ENCODE data around the gene OTUB1.
"Not testable (repeated sequence)": the region's sequence is repeated elsewhere in the genome, so short reads cannot be mapped to it uniquely, and the experiment has no call there.

Gene OTUB1, protein sequence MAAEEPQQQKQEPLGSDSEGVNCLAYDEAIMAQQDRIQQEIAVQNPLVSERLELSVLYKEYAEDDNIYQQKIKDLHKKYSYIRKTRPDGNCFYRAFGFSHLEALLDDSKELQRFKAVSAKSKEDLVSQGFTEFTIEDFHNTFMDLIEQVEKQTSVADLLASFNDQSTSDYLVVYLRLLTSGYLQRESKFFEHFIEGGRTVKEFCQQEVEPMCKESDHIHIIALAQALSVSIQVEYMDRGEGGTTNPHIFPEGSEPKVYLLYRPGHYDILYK

DNA sequence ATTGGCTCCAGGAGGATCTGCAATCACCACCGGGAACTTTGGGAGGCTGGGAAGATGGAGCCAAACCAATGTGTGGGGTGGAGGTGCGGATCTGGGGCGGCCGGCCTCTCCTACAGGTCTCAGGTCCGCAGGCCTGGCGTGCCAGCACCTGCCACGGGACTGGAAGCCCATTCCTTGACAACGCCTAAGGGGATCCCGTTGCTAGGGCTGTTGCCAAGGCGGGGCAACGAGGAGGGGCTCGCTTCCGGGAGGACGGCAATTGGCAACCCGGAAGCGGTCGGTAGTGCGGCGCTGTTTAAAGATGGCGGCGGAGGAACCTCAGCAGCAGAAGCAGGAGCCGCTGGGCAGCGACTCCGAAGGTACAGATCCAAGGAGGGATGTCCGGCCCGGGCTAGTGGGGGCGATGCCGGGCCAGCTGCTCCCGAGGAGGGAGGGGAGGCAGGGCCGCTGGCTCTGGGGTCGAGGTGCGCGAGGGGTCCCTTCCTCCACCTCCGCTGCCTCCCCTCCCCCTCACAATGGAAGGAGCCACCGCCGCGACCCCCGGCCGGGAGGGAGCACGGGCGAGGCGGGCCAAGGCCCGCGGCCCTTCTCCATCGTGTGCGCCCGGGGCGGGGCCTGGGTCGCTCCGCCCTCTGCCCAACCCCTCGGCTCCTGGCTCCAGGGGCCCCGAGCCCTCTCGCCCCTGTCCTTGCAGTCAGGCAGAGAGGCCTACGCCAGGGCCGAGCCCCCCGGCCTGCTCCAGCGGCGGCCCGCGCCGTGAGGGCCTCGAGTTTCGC, at the start of gene OTUB1:
OTUB1 (plus strand) TSS at position 283 of the 776 bp plus-strand sequence; CDS start at position 302, 19 bp downstream.
- DNase-seq = peak; percentile 90

DNA sequence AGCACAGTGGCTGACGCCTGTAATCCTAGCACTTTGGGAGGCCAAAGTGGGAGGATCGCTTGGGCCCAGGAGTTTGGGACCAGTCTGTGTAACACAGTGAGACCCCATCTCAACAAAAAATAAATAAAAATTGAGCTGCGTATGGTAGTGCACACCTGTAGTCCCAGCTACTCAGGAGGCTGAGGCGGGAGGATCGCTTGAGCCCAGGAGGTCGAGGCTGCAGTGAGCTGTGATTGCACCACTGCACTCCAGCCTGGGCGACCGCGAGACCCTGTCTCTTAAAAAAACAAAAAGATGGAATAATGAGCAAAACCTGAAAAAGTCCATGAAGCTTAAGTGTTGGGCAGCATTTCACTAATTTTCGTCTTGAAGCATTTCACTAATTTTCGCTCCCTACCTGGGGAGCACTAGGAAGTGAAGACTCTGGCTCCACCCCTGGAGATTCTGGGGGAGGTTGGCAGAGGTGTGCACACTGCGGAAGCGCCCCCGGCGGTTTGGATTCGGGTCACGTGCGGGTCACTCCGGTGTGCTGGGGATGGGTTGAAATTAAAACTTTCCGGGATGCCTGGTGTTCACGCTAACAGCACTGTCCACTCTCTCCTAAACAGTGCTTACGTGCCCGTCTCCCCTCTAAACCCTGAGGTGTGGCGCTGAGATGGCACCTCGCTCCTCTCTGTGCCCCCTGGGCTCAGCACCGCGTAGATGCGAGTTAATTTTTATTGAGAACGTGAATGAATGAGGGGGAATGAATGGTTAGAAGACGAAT, 48.3 kb upstream of the OTUB1 start:
- DNase-seq = no peak

DNA sequence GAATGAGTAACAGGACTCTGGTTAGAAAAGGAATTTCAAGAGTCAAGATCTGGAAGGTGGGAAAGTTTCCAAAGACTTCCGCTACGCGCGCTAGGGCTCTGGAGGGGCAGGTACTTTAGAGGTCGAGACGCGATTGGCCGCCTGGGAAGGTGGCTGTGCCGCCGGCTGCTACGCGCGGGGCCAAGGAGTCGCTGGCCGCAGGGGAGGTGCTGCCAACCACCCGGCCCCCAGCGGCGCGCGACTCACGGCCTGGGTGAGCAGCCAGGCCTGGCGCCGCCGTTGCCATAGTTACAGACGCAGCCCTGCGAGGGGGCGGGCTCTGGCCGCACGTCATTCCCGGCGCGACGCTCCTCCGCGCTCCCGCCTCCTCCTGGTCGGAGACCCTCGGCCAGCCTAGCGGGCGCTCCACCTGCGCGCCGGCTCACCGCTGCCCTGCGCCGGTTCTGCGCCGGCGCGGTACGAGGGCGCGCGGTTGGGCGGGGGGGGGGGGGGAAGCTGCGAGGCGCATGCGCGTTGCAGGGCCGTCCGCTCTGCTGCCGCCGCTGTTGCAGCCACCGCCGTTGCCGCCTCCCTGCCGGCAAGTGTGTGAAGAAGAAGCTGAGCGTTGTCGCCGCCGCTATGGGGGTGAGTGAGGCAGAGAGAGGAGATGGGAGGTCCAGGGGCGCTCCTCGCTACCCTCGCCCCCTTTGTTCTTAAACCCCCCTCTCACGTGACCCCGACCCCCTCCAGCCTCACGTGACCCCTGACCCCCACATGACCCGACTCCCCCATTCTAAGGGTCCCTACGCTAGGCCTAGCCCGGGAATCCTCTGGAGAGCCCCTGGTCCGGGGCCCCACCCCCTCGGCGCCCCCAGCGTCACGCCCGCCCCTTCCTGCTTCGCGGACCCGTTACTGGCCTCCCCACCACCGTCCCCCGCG, 47.5 kb upstream of the OTUB1 start, which contains the start of gene NAA40:
NAA40 (plus strand) TSS at position 524 of the 918 bp plus-strand sequence; CDS start at position 619, 95 bp downstream.
- peak; percentile 86 for DNase-seq

DNA sequence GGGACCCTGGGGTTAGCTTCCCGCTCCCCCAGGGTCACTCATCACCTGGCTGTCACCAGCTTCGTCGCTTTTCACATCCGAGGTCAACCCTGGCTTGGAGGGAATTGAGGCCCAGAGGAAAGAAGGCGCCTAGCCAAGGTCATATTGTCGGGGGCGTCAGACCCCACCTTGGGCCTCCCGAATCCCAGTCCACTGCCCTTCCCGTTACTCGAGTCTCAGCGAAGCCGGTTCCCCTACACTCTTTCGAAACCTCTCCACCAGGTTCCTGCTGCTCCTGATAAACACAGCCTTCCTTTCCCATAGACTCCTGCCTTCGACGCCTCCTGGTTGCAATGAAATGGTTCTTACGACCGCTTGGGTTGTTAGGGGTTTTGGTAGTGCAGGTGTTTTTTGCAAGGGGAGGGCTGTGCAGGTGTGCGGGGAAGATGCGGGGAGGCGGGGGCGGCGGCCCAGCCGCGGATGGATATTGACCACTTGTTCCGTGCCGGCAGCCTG, 46.8 kb upstream of the OTUB1 start:
- DNase-seq = no peak

DNA sequence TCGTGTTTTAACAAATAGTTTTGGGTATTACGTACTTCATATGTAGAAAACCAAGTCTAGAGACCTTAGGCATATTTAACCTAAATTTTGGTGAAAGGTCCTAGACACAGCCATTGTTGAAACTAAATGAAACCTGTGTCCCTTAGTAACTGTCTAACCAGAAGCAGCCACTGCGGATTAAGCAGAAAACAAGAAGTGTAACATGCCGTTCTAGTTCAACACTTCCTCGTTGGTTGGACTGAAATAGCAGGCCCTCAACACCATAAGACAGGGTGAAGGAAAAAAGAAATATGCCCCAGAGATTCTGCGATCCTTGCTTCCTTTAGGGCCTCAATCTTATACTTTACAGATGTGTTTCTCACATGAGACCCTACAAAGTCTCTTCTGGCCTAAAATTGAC, 45.5 kb upstream of the OTUB1 start:
- peak; percentile 58 for DNase-seq

DNA sequence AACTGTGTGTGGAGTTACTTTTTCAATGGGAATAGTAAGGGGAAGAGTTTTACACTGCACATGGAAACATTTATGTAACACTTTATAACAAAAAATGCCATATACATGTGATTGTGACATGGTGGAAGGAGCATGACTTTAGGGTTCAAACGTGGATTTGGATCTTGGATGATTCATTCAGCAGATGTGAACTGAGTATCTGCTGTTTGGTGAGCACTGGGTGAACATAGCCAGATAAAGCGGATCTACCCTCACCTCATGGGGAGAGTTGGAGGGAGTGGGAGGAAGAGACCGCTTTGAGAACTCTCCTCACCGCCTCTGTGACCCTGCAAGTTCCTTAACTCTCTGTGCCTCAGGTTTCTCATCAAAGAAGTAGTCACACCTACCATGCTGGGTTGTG, 44.3 kb upstream of the OTUB1 start:
- DNase-seq = no peak

DNA sequence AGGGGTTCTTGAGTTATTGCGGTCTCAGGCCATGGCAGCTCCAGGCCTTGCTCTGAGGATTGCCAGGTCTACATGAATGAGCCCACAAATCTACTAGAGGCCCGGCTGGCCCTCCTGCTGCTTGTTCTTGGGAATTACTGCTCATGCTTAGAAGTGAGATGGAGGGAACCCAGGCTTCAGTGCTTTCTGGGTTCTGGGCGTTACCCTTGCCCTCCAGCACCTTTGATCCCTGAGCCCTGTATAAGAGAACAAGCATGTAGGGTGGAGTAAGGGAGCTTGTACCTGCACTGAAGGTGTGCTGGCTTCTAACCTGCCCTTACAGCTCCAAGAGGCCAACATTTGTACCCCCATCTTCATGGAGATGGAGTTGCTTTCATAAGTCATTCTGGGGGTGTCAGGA, 43.4 kb upstream of the OTUB1 start:
- DNase-seq = no peak

DNA sequence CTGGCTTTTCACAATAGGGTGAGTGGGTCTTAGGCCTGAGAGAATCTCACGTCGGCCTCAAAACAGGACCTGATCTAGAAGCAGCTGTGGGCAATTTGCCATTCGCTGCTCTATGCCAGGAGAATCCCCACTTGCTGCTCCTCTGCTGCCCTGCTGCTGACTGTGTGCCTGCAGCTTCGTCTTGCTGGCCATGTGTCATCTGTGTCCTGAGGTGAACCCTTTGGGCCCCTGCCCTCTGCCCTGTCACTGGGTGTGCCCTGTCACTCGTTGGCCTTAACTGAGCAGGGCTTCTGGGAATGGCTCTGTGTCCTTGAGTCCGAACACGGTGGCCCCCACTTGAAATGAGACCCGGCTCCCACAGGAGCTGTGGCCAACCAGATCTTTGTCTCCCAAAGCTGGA, 41.3 kb upstream of the OTUB1 start:
- no peak for DNase-seq

DNA sequence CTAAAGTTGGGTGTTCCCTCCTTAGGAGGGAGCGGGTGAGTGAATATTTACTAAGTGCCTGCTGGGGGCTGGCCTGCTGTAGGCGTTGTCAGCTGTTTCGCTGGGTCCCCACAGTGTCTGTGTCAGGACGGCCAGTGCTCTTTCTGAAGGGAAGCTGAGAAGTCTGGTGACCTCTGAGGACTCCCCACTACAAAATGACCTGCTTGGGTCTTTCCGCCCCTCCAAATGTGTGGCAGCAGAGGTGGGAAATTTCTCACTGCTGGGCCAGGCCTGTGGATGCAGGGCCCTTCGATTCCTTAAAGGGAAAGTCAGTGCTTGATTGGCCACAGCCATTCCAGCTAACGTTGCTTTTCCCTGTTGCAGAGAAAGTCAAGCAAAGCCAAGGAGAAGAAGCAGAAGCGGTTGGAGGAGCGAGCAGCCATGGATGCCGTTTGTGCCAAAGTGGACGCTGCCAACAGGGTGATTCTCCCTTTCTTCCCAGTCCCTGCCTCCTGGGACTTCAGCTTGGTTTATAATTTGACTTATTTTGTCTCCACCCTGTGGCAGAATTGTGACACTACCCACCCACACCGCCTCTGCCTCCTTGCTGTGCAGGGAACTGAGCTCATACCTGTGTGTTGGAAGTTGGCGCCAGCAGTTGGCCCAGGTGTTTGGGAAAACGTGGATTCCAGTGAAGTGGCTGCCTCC, 40.6 kb upstream of the OTUB1 start:
- peak; percentile 55 for DNase-seq

DNA sequence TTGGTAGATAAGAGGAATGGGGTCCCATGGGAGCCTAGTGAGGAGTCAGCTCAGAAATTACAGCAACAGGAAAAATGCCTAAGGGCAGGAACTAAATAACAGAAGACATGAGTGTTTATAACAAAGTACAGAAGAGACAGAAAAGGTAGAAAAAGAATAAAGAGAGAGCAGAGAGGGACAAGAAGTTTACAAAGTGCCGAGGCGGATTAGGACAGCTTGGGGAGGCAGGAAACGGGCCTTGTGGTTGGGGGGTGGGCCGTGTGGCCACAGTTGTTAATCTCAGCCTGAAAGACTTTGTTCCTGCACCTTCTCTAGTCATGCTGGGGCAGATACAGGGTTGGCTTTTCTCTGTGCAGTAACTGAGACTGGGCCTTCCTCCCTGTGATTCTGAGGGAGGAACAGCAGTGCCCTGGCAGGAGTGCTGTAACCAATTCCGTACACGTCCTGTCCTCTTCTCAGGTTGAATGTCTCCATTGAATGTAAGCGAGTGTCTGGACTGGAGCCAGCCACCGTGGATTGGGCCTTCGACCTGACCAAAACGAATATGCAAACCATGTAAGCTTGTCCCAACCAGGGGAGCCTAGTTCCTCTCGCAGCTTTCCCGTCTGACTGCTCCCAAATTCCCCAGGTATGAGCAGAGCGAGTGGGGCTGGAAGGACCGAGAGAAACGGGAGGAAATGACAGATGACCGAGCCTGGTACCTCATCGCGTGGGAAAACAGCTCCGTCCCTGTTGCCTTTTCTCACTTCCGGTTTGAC, 34.3 kb upstream of the OTUB1 start:
- no peak for DNase-seq

DNA sequence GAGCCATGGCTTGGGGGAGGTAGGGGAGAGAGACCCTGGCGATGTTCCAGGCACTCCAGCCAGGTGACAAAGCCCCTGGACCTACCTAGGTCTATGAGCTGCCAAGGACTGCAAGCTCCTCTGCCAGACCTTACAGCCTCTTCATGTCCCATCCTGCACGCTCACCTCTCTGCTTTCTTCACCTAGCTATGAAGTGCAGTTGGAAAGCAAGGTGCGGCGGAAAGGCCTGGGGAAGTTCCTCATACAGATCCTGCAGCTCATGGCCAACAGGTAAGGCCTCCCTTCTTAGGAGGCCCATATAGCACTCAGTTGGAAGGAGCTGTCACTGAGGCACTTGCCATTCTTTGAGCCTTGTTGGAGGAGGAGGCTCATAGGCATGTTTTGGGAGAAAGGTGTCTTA, 33.7 kb upstream of the OTUB1 start:
- no peak for DNase-seq

DNA sequence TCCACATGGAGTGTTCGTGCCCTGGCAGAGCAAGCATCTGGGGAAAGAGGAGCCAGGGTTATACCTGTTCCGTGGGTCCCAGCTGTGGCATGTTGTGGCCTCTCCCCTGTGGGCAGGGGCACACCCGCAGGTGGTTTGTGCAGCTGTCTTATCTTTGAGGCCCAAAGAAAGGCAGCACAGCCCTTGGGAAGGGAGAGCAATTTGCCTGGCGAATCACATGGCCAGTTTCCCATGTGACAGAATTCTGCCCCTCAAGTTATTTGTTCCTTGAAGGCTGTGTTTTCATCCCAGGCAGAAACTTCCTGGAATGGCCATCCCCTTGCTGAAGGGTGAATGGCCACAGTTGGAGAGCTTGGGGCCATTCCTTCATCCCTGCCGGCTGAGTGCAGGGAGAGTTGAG, 28.2 kb upstream of the OTUB1 start:
- no peak for DNase-seq

DNA sequence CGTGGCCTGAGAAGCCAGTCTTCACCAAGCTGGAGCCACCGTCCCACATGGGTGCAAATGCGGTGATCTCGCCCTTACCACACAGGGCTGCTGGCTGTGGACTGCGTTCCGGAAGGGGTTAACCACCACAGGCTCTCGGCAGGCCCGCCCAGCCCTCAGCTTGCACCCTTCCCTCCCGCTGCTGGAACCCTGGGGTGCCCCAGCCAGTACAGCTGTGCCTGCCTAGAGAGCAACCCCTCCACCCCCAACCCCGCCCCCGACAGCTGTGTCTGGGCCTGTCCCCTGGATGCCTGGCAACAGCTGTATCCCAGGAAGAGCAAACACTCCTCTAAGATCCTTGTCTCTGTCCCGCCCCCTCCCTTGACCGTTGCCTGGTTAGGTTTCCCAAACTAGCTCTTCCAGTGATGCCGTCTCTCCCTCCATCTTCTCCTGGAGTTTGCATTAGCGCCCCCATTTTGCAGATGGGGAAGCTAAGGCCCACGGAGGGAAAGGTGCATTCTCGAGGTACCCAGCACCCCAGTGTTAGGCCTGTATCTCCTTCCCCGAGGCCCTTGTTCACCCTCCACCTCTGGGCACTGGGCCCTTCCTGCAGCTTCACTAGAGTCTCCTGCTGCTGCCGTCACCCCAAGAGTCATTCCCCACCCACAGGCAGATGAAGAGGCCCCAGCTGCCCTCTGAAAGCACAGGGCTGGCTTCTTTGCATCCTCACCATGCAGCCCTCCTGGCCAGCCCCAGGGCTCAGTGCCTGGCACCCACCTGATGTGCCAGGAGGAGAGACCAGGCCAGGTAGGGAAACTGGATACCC, 24.4 kb upstream of the OTUB1 start:
- no peak for DNase-seq

DNA sequence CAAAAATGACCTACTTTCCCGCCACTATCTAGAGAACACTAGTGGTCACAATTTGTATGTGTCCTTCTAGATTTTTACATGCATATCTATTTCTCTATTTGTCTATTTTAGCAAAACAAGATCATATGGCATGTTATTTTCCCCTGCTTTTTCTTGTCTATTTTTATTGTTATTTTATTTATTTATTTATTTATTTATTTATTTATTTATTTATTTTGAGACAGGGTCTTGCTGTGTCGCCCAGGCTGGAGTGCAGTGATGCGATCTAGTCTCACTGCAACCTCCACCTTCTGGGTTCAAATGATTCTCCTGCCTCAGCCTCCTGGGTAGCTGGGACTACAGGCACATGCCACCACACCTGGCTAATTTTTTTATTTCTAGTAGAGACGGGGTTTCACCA, 22.3 kb upstream of the OTUB1 start:
- not testable (repeated sequence) for DNase-seq

DNA sequence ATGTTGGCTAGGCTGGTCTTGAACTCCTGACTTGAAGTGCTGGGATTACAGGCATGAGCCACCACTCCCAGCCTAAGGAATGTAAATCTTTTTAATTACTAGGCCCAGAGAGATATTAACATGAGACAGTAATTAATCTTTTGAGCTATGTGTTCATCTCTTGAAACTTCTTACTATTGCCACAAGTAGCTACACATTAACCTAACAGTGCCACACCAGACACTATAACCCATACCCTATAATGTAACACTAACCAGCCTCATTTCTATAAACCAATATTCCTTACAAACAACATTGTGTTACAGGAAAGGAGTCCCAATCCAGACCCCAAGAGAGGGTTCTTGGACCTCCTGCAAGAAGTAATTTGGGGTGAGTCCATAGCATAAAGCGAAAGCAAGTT, 19.8 kb upstream of the OTUB1 start:
- no peak for DNase-seq

DNA sequence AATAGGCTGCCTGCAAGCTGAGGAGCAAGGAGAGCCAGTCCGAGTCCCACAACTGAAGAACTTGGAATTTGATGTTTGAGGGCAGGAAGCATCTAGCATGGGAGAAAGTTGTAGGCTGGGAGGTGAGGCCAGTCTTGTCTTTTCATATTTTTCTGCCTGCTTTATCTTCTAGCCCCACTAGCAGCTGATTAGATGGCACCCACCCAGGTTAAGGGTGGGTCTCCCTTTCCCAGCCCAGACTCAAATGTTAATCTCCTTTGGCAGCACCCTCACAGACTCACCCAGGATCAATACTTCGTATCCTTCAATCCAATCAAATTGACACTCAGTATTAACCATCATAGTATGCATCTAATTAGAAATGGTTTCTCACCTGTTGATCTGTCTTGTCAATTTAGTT, 16.8 kb upstream of the OTUB1 start:
- no peak for DNase-seq

DNA sequence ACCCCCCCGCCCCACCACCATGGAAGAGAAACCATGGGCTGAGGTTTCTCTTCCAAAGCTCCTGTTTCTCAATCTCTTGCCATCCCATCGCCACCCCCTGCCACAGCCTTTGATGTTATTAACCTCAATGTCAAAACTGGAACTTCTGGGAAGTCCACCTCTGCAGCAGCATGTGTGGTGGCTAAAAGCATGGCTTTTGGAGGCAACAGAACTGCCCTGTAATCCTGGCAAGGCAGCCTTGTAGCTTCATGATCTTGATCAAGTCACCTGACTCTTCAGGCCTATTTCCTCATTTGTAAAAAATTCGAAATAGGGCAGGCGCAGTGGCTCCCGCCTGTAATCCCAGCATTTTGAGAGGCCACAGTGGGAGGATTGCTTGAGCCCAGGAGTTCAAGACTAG, 15.3 kb upstream of the OTUB1 start:
- DNase-seq = peak; percentile 62

DNA sequence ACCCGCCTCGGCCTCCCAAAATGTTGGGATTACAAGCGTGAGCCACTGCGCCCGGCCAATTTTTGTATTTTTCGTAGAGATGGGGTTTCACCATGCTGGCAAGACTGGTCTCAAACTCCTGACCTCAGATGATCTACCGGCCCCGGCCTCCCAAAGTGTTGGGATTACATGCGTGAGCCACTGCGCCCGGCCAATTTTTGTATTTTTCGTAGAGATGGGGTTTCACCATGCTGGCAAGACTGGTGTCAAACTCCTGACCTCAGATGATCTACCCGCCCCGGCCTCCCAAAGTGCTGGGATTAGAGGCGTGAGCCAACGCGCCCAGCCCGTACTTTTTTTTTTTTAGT, 12.4 kb upstream of the OTUB1 start:
- DNase-seq = not testable (repeated sequence)

DNA sequence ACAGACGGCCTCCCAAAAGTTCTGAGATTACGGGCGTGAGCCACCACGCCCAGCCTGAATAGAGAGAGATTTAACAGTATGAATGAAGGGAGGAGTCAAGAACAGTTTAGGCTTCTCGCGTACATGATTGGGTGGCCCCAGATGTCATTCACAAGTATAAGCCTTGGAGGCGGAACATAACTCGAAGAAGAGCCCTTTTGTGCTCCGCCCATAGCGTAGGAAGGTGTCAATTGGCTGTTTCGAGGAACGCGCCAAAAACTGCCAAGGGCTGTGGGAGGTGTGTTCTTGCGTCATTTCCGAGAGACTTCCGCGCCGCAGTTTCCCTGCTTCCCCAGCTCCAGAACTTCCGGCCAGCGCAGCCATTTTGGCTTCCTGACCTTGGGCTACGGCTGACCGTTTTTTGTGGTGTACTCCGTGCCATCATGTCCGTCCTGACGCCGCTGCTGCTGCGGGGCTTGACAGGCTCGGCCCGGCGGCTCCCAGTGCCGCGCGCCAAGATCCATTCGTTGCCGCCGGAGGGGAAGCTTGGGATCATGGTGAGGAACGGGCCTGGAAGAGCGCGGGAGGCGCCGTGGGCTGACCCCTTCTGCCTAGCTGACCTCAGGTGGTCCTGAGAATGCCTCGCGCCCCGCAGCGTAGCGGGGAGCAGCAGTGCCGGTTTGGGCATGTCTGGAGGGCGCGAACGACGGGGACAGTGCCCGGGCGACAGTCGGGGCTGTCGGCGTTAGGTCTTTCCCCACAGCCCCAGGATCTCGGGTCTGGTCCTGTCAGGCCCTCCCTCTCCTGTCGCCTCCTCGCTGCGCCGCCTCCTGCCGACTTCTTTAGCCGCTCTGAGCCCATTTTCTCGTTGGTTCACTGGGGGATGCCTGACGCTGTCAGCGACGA, 11.7 kb upstream of the OTUB1 start, which contains the start of gene COX8A:
COX8A (plus strand) TSS at position 362 of the 885 bp plus-strand sequence; CDS start at position 423, 61 bp downstream.
- peak; percentile 100 for DNase-seq
